ENCODE results near the gene NR6A1.
A peak's percentile ranks its signal among the peaks of the same experiment; 100 is the strongest.

NR6A1 gene

GRCh38 chr9:124574534-124575375 is 196.4 kb downstream of the NR6A1 start:
- no peak for DNase-seq (ENCODE audit: low read depth in 2 of 2)

- DNase-seq (ENCODE audit: low read depth in 2 of 2): no peak
Observed at GRCh38 chr9:124570942-124571666, 200.0 kb downstream of the NR6A1 start.

GRCh38 chr9:124569942-124570341 is 201.2 kb downstream of the NR6A1 start:
- DNase-seq (ENCODE audit: low read depth in 2 of 2): no peak

- no peak for DNase-seq (ENCODE audit: low read depth in 2 of 2)
Observed at GRCh38 chr9:124567362-124567761, 203.7 kb downstream of the NR6A1 start.

GRCh38 chr9:124562328-124562727 is 208.8 kb downstream of the NR6A1 start:
- no peak for DNase-seq (ENCODE audit: low read depth in 2 of 2)

- no peak for DNase-seq (ENCODE audit: low read depth in 2 of 2)
Observed at GRCh38 chr9:124559871-124560270, 211.2 kb downstream of the NR6A1 start.

GRCh38 chr9:124558777-124559470 is 212.2 kb downstream of the NR6A1 start:
- no peak for DNase-seq (ENCODE audit: low read depth in 2 of 2)

- no peak for DNase-seq (ENCODE audit: low read depth in 2 of 2)
Observed at GRCh38 chr9:124557895-124558294, 213.2 kb downstream of the NR6A1 start.

- DNase-seq (ENCODE audit: low read depth in 2 of 2): no peak
Observed at GRCh38 chr9:124555043-124555442, 216.1 kb downstream of the NR6A1 start.

GRCh38 chr9:124553738-124554137 is 217.4 kb downstream of the NR6A1 start:
- DNase-seq (ENCODE audit: low read depth in 2 of 2): no peak

- DNase-seq (ENCODE audit: low read depth in 2 of 2): no peak
Observed at GRCh38 chr9:124552273-124552605, 218.9 kb downstream of the NR6A1 start.

GRCh38 chr9:124551472-124552272 is 219.4 kb downstream of the NR6A1 start:
- peak in 1 of 2 donors; percentile 3 for DNase-seq (ENCODE audit: low read depth in 2 of 2)

- no peak for DNase-seq (ENCODE audit: low read depth in 2 of 2)
Observed at GRCh38 chr9:124550072-124550471, 221.0 kb downstream of the NR6A1 start.

GRCh38 chr9:124549016-124549415 is 222.1 kb downstream of the NR6A1 start:
- no peak for DNase-seq (ENCODE audit: low read depth in 2 of 2)

GRCh38 chr9:124544535-124544934 is 226.6 kb downstream of the NR6A1 start:
- DNase-seq (ENCODE audit: low read depth in 2 of 2): no peak

GRCh38 chr9:124541824-124542223 is 229.3 kb downstream of the NR6A1 start:
- no peak for DNase-seq (ENCODE audit: low read depth in 2 of 2)

- no peak for DNase-seq (ENCODE audit: low read depth in 2 of 2)
Observed at GRCh38 chr9:124537926-124538325, 233.2 kb downstream of the NR6A1 start.

GRCh38 chr9:124535846-124536245 is 235.3 kb downstream of the NR6A1 start:
- DNase-seq (ENCODE audit: low read depth in 2 of 2): no peak

- DNase-seq (ENCODE audit: low read depth in 2 of 2): no peak
Observed at GRCh38 chr9:124532897-124533296, 238.2 kb downstream of the NR6A1 start.

- DNase-seq (ENCODE audit: low read depth in 2 of 2): no peak
Observed at GRCh38 chr9:124531115-124531514, 240.0 kb downstream of the NR6A1 start.

GRCh38 chr9:124530246-124530645 is 240.9 kb downstream of the NR6A1 start:
- no peak for DNase-seq (ENCODE audit: low read depth in 2 of 2)

GRCh38 chr9:124527781-124528180 is 243.3 kb downstream of the NR6A1 start:
- DNase-seq (ENCODE audit: low read depth in 2 of 2): no peak

Measured in stimulated activated CD8-positive, alpha-beta memory T cell treated with anti-CD3 and anti-CD28 coated beads, Interleukin-2, amount 100 ng/mL, for 48 hours (primary cell).